GM21390 (cell line): ENCODE data around the gene CYP27A1.

Experiments used
- ATAC-seq: cut with Tn5 transposase; IDR thresholded peaks from one replicate; pipeline ENCODE4 v1.9.1; 2021; ENCODE audit not compliant: unreplicated experiment

Gene CYP27A1

DNA sequence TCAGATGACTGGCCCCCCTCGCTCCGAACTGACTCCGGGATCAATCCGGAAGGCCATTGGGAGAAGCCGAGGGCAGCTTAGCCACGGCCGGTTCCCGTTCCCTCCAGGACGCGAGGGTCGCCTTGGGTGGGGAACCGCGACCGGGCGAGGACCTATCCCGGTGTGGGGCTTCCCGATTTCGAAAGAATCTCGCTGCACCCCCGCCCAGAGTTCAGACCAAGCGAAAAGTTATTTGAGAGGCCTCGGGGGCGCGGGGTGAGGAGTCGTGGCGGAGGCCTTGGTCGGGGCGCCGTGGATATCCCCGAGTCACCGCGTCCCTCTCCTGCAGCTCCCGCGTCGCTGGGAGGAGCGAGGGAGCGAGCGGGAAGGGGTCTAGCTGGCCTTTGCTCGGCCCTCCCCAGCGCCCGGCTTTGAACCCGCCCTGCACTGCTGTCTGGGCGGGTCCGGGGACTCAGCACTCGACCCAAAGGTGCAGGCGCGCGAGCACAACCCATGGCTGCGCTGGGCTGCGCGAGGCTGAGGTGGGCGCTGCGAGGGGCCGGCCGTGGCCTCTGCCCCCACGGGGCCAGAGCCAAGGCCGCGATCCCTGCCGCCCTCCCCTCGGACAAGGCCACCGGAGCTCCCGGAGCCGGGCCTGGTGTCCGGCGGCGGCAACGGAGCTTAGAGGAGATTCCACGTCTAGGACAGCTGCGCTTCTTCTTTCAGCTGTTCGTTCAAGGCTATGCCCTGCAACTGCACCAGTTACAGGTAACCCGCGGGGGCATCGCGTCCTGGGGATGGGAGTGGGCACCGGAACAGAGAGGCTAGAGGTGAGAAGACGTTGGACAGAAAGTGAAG is at the start of gene CYP27A1:
Gene CYP27A1, plus strand, starts transcription at position 457 of the 837 bp plus-strand sequence. Its CDS starts 36 bp downstream, at position 493.
- no peak for ATAC-seq

DNA sequence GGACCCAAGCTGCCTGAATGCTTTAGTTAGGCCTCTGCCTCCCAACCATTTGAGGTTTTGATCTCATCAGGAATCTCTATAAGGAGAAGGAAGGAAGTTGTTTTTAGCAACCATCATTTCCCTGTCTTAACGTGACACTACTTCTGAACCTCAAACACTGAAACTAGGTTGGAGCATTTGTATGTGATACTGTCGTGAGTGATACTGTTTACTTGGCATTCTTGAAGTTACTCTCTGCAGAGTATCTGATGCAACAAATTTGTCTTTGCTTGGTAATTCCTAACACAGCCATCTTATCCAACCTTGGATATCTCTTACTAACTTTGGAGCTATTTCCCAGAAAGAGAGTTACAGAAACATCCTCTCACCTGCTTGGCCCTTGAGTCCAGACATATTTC is 49.2 kb upstream of the CYP27A1 start:
- ATAC-seq, result no peak

DNA sequence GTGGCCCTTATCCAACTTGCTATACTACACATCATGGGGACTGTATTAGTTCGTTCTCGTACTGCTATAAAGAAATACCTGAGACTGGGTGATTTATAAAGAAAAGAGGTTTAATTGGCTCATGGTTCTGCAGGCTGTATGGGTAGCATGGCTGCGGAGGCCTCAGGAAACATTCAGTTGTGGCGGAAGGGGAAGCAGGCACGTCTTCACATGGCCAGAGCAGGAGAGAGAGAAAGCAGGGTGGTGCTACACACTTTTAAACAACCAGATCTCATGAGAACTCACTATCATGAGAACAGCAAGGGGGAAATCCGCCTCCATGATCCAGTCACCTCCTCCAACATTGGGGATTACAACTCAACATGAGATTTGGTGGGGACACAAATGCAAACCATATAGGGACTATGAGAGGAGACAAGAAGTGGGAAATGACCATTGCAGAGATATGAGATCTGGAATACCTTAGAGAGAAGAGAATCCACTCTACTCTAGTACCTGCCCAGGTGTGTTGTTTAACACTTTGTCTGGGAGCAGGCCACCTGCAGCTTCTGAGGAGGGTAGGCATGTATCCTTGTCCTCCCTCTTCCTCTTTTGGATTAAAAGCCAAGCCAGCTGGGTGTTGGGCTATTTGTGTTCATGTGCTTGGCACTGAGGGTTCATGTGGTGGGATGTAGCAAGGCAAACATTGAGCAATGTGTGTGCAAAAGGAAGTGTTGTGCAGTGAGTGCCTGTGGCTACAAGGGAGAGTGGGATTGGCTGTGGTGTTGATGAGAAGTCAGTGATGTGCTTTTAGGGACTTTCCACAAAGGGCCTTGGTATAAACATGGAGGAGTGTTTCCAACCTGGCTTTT is 48.6 kb upstream of the CYP27A1 start:
- ATAC-seq, result no peak

DNA sequence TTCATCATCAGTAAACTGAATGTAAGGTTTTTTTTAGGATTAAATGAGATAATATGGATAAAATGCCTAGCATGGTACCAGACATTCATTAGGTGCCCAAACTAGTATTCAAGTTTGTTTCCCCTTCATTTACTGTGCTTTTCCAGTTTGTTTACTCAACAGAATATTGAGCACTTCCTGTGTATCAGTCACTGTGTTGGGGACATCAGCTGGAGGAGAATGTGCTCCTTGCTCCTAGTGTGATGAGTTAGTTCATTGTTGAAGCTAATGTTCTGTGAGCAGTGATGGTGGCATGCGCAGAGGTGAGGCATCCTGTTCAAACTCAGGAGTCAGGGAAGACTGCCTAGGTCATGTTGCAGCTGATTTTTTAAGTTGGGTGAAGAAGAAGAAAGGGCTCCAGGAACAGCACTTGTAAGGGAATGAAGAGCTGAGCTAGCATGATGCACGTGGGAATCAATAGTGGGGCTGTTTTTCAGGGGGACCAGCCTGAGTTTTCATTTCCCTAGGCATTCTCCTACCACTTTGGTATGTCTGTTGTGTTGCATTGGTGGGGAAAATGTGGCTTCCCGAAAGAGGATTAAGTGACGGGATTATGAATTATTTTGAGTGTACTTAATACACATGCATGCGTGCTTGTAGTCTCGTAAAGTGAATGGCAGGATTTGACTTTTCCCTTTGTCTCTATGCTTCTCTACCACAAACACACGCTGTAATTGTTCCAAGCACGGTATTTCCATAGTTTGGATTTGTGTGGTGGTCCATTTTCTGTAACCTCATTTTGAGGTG is 47.6 kb upstream of the CYP27A1 start:
- no peak for ATAC-seq

DNA sequence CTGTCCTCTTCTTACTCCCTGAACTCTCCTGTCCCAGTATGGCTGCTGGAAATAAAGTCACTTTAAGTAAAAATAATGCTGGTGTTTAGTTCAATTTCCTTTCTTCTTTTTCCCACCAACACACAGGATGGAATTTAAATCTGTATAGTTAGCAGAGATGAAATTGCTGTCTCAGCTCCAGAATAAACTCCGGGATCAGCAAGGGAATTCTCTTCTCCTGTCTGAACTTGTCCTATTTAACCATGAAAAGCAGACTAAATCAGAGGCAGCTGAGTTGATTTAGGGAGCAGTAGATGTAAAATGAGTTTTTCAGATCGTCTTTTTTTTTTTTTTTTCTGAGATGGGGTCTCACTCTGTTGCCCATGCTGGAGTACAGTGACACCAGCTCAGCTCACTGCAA is 45.4 kb upstream of the CYP27A1 start:
- ATAC-seq, result no peak

DNA sequence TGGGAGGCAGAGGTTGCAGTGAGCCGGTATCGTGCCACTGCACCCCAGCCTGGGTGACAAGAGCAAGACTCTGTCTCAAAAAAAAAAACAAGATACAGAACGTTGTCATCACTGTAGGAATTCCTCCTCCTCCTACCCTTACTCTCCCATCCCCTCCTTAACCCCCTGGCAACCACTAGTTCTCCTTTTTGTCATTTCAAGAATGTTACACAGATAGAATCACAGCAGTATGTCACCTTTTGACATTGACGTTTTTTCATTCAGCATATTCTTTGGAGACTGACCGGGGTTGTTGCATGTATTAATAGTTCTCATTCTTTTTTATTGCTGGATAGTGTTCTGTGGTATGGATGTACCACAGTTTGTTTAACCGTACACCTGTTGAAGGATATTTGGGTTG is 38.9 kb upstream of the CYP27A1 start:
- no peak for ATAC-seq

DNA sequence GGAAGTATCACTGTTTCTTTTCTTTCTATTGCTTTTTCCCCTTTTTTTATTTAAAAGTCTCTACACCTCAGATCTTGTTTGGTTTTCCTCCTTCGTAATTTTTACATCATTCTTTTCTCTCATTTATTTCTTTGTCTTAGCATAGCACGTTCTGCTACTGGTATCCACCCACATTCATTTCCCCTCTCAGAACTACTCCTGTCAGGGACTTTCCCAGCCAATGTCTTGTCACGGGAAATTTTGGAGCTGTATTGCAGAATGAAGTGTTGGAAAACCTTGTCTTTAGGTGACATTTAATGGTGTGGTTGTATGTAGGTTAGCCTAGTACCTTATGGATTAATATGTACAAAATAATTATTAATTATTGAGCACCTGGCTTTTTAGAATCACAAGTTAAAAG is 37.3 kb upstream of the CYP27A1 start:
- ATAC-seq, result no peak

DNA sequence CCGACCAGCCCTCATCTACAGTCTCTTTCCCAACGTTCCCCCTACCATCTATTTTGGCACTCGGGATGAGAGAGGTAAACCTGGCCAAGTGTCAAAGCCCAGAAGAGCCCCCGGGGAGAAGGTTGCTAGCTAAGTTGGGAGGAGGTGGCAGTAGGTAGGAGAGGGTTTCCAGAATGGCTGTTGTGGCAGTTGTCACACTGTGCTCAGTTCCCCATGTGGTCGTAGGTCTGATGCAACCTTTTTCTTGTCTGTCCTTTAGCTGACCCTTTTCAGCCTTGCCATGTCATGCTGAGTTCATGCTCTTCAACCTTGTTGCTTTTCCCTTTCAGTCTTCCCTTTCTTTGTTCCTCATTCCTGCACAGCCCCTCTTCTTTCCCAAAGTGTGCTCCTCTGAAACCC is 36.8 kb upstream of the CYP27A1 start:
- ATAC-seq, result no peak

DNA sequence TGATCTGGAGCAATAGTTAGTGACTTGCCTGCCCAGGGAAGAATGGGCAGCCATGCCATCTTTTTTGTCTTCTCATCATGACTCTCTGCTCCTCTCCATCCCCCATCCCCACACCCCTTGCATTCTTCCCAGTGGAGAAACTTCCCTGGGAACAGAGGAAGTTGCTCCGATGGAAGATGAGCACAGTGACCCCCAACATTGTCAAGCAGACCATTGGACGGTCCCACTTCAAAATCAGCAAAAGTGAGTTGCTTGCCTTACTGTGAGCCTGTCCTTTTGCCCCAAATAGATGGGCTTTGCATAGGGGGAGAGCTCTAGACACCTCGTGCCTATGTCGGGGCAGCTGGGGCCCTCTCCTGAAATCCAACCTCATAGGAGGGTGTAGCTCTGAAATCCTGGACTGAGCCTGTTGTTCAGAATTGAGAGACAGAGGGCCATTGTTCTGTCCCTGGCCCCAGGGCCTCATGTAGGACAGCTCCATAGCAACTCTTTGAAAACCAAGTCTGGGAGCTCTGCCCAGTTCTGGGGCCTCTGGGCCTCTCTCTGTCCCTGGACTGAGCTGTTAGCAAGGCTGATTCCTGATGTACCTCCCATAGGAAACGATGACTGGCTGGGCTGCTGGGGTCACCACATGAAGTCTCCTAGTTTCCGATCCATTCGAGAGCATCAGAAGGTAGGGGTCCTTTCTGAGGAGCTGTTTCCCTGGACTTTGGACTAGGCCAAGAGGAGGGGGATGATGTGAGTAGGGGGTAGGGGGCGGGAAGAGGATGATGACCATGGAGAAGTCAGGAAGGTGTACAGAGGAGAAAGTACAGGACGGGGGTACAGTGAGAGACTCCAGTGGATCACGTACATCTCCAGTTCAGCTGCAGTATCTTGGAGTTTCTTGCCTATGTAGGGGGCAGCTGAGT is 36.1 kb upstream of the CYP27A1 start:
- ATAC-seq, result no peak

DNA sequence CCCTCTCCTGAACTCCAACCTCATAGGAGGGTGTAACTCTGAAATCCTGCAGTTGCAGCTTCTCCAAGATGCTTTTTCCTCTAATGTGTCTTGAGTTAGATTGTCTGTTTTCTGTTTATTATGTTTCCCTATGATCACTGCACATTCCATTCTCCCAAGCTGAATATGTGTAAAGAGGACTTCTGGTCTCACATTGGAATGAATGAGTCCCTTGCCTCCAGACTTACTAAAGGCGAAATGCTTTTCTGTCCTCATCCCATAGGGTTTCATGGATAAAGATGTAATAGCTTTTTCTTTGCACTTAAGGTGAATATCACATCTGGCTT is 35.5 kb upstream of the CYP27A1 start:
- no peak for ATAC-seq

DNA sequence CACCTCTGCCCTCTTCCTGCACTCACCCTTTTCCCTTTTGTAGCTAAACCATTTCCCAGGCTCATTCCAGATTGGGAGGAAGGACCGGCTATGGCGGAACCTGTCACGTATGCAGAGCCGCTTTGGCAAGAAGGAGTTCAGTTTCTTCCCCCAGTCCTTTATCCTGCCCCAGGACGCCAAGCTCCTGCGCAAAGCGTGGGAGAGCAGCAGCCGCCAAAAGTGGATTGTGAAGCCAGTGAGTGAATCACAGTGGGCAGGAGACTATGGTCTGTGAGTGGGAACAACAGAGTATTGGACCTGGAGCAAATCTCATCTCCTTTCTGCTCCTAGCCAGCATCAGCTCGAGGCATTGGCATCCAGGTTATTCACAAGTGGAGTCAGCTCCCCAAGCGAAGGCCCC is 35.0 kb upstream of the CYP27A1 start:
- no peak for ATAC-seq

DNA sequence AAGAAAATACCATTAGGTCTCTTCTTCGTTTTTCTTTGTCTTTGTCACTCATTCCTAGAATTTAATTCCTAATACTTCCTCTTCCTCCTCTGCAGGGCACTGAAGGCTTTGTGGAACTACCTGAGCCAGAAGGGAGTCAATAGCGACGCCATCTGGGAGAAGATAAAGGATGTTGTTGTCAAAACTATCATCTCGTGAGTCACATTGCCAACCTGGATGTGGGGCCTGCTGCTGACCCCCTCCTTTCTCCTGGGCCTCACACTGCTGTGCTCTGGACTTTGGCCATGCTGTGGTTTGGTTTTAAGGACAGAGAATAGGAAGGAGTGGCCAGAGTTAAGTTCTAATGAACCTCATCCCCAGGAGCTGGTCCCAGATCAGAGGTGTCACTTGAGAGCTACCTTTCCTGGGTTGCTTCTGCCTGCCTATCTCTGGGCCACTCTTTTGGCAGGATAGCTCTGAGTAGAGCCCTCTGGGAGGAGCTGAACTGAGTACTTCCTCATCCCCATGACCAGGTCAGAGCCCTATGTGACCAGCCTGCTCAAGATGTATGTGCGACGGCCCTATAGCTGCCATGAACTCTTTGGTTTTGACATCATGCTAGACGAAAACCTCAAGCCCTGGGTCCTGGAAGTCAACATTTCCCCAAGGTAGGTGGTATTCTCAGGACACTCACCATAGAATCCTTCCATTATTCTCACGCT is 33.1 kb upstream of the CYP27A1 start:
- no peak for ATAC-seq

DNA sequence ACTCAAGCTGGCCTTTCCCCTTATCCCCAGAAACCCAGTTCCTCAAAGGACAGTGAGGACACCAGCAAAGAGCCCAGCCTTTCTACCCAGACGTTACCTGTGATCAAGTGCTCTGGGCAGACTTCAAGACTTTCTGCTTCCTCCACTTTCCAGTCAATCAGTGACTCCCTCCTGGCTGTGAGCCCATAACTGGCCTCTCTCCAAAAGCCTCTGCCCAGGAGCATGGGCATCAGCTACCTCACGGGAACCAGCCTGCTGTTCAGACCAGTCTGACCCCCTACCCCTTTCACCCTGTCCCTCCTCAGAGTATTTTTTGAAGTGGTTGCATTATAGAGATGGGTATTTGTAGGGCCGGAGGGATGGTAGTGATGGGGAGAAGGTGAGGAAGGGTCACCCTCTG is 27.7 kb upstream of the CYP27A1 start:
- ATAC-seq, result no peak

DNA sequence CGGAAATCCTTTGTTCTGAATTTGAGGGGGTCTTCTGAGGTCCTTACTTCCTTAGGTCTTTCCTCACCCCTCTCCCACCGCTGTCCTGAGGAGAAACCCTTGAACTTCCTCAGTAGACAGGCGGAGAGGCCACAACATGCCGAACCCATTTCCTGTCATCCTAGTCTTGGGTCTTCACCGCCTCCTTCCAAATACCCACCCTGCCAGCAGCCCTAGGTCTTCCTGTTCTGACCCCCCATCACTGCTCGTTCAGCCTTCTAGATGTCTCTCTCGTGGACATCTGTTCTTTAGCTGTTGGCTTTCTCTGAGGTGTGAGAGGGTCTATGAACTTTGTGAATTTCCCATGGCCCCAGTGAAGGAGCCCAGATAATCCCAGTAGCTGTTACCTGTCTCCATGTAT is 27.2 kb upstream of the CYP27A1 start:
- no peak for ATAC-seq

DNA sequence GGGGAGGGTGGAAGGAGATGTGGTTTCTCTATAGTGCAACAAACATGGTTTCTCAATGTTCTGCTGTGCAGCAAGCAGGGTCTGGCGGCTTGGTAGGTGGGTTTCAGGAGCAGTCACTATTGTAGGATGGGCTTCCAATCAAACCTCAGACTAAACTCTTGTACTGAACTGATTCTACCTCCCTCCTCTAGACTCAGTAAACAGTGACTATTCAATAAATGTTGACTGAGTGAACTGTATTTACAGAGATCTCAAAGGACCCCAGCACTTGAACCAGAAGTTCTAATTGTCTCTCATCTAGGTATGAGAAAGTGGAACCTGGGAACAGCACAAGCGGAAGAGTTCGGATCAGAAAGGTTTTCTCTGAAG is 26.8 kb upstream of the CYP27A1 start:
- ATAC-seq, result no peak

DNA sequence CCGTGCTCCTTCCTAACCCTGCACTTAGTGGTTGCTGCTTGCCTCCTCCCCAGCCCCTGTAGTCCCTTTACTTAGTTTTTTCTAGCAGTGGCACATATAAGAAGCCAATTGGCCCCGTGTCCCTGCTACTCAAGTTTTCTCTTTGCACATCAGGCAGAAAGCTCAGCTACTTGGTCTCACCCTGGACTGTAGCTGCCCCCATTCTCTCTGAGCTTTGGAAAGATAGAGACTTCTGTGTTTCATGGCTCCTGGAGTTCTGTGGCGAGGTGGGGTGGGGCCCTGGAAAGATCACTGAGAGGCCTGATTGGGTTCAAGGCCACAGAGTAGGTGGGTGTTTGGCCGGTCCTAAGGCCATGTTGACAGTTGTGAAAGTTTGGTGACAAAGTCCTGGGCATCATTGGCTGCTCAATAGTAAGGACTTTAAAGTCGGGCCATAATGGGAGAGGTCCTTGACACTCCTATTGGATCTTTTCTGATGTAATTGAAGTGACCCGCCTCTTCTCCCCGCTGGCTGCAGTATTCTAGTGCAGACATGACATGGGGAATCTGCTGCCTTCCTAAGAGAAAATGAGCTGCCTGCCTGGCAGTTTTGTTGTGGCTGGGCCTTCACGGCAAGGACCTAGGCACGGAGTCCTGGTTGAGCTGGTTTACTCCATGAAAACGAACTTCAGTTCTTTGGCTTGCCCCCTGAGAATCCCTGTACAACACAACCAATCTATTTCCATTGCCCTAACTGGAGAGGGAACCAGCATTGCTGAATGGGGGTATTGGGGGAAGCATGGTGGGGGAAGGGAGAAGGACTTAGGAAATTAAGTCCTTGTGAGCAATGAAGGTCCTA is 26.2 kb upstream of the CYP27A1 start:
- no peak for ATAC-seq

DNA sequence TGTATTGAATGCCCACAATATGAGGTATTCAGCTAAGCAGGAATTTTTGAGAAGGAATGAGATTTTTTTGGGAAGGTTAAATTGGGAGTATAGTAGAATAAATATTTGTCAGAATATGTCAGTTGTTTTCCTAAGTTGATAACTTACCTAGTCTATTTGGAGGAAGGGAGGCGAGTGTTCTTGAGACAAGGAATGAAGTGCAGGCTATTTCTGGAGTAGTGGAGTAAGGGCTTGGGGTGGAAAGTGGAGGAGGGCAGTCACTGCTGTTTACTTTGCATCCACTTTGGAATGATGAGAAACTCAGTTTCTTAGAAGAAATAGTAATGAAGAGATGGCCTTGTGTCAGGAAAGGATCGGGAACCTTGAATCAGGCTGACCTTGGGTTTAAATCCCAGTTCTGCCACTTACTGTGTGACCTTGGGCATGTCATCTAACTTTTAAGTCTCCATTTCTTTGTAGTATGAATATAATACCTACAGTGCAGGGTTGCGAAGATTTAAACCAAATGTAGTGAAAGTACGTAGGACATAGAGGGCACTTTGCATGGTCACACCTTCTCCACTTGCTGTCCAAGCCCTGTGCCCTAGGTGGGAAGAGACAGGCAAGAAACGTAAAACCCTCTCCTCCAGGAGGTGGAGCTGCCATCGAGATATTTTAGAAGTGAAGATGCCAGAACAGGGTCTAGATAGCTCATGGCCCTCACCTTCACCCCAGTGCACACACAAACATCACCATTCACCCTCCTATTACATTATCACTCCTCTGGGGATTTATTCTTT is 25.2 kb upstream of the CYP27A1 start:
- ATAC-seq, result no peak

DNA sequence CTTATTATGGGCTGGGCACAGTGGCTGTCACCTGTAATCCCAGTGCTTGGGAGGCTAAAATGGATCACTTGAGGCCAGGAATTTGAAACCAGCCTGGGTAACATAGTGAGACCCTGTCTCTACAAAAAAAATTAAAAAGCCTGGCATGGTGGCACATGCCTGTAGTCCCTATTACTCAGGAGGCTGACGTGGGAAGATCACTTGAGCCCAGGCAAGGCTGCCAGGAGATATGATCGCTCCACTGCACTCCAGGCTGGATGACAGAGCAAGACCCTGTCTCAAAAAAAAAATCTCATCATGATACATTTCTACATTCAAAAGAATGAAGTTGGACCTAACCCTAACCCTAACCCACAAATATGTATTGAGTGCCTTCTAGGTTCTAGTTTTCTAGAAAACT is 20.2 kb upstream of the CYP27A1 start:
- no peak for ATAC-seq
